Fibroblast of skin of scalp (primary cell): ENCODE measurements around the gene DAND5.
A peak's percentile ranks its signal among the peaks of the same experiment; 100 is the strongest.
"Not testable (repeated sequence)": the region's sequence is repeated elsewhere in the genome, so short reads cannot be mapped to it uniquely, and the experiment has no call there.

ENCODE experiments used
- DNase-seq: peaks from one replicate; pipeline ENCODE4 v3.0.0-alpha.2; 2013

The DAND5 gene

DNA sequence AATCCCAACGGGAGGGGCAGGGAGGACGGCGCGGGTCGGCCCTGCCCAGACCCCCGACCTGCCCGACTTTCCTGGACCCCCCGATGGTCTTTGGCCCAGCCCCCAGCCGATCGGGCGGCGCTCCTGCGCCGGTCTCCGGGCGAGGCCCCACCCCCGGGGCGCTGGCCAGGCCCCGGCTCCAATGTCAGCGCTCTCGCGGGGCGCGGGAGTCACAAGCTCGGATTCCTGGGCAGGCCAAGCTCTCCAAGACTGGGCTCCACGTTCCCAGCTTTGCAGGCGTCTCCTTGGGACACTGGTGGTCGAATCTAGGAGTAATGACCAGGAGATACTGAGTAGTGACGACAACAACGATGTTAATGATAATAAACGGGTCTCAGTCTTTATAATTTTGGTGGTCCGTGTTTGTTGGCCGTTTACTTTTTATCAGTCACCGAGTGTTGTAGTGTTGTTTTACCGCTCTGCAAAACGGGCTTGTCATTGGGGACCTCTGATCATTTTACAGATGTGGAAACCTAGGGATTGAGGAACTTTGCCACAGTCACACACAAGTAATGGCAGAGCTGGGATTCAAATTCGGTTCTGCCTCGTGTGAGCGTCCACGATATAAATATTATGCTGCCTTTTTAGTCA, 23.2 kb upstream of the DAND5 start:
- DNase-seq = peak; percentile 84

DNA sequence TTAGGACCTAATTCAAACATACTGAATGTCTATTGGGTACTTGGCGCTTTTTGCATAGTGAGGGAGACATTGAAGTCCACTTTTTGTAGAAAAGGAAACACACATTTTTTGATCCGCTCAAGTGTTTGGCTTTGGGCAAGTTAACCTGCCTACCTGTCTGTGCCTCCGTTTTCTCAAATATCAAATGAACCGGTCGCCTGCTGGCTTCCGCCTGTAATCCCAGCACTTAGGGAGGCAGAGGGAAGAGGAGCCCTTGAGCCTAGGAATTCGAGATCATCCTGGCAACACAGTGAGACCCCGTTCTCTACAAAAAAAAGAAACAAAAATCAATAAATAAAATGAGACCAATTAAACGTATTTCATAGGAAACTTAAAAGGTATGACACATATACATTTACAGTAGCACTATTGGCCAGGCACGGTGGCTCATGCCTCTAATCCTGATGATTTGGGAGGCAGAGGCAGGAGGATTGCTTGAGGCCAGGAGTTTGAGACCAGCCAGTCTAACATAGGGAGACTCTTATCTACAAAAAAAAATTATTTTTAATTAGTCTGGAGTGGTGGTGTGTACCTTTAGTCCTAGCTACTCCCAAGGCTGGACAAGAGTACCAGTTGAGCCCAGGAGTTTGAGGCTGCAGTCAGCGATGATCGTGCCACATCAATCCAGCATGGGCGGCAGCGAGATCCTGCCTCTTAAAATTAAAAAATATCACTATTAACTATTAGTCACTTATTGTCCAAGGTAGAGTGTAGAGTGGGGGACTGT, 22.5 kb upstream of the DAND5 start:
- DNase-seq = no peak

DNA sequence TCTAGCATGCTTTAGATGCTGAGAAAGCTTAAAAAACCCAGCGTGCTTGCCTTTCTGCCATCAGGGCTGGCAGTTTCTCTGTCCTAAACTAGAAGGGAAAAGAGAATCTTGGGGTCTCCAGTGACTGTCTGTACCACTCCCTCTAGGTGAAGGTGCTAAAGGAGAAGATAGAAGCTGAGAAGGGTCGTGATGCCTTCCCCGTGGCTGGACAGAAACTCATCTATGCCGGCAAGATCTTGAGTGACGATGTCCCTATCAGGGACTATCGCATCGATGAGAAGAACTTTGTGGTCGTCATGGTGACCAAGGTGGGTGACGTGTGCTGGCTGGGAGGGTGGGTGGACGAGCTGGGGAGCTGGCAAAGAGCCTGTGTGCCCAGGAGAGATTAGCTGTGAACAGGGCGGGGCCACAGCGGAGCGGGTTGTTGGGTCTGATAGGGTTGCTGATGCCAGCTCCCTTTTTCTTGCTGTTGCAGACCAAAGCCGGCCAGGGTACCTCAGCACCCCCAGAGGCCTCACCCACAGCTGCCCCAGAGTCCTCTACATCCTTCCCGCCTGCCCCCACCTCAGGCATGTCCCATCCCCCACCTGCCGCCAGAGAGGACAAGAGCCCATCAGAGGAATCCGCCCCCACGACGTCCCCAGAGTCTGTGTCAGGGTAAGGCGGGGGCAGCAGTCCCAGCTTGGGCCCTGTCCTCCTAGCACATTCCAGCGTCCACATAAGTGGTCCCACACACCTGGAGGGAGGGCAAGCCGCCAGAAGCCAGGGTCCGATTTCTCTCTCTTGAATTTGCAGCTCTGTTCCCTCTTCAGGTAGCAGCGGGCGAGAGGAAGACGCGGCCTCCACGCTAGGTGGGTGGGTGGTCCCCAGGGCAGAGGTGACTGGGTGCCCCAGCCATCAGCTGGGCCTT, 21.4 kb upstream of the DAND5 start:
- DNase-seq = no peak

- no peak for DNase-seq
Measured at GRCh38 chr19:12948612-12949362, 20.6 kb upstream of the DAND5 start.

DNA sequence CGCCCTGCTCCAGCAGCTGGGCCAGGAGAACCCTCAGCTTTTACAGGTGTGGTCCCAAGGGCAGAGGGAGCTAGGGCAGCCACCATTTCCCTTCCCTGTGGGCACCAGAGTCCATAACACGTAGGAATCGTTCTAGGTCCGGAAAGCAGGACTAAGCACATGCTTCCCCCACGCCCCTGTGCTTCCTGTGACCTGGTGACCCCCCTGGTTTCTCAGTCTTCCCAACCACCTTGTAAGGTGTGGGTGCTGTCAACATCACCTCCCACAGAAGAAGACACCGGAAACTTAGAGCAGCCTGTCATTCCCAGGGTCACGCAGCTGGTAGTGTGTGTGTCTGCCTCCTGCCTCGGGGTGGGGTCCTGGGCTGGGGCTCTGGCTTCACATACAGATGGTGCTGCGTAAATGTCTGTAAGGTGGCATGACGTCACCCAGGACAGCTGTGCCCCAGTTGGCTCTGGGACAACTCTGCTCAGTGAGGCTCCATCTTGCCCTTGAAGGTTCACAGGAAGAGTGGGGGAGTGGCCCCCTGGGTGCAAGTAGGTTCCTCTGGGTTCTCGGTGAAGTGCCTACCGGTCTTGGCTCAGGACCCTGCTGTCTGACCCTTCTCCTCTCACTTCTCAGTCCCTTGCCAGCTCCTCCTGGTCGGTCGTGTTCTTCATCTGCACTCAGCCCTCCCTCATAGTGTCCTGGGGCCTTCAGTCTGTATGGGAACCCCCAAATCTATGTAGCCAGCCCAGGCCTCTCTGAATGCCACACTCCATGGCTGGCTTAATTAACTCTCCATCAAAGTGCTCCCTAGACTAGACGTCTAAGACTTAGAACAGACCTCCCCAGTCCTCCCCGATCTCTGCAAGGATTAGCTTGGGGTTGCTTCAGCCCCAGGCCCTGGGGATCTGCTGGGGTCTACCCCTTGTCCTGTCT, 19.8 kb upstream of the DAND5 start:
- DNase-seq = no peak

DNA sequence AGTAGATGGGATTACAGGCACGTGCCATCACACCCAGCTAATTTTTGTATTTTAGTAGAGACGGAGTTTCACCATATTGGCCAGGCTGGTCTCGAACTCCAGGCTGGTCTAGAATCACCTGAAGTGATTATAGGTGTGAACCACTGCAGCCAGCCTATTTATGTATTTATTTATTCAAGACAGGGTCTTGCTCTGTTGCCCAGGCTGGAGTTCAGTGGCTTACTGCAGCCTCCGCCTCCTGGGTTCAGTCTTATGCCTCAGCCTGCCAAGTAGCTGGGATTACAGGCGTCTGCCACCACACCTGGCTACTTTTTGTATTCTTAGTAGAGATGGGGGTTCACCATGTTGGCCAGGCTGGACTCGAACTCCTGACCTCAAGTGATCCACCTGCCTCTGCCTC, 17.3 kb upstream of the DAND5 start:
- not testable (repeated sequence) for DNase-seq

DNA sequence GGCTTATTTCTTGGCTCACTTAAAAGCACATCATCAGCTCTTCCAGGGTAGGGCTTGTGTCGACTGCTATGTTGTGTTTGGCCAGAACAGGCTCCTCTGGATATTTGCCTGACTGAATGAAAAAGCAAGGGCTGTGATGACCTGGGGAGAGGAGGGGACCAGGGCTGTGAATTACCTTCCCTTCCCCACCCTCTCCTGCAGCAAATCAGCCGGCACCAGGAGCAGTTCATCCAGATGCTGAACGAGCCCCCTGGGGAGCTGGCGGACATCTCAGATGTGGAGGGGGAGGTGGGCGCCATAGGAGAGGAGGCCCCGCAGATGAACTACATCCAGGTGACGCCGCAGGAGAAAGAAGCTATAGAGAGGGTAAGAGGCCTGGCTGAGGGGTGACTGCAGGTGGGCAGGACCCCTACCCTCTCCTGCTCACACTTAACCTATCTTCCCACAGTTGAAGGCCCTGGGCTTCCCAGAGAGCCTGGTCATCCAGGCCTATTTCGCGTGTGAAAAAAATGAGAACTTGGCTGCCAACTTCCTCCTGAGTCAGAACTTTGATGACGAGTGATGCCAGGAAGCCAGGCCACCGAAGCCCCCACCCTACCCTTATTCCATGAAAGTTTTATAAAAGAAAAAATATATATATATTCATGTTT, 16.8 kb upstream of the DAND5 start:
- peak; percentile 83 for DNase-seq

- DNase-seq = no peak
Measured at GRCh38 chr19:12953138-12953798, 16.1 kb upstream of the DAND5 start.

- no peak for DNase-seq
Measured at GRCh38 chr19:12953799-12954611, 15.4 kb upstream of the DAND5 start.

- DNase-seq = no peak
Measured at GRCh38 chr19:12954612-12954962, 14.8 kb upstream of the DAND5 start.

DNA sequence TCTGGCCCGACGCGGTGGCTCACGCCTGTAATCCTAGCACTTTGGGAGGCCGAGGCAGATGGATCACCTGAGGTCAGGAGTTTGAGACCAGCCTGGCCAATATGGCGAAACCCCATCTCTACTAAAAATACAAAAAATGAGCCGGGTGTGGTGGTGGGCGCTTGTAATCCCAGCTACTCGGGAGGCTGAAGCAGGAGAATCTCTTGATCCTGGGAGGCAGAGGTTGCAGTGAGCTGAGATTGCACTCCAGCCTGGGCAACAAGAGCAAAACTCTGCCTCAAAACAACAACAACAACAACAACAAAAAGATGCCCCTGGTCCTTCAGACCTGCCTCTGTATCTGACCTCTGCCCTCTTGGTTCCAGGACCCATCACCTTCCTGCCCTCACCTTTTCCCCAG, 13.8 kb upstream of the DAND5 start:
- not testable (repeated sequence) for DNase-seq

- DNase-seq = no peak
Measured at GRCh38 chr19:12955996-12956395, 13.4 kb upstream of the DAND5 start.

DNA sequence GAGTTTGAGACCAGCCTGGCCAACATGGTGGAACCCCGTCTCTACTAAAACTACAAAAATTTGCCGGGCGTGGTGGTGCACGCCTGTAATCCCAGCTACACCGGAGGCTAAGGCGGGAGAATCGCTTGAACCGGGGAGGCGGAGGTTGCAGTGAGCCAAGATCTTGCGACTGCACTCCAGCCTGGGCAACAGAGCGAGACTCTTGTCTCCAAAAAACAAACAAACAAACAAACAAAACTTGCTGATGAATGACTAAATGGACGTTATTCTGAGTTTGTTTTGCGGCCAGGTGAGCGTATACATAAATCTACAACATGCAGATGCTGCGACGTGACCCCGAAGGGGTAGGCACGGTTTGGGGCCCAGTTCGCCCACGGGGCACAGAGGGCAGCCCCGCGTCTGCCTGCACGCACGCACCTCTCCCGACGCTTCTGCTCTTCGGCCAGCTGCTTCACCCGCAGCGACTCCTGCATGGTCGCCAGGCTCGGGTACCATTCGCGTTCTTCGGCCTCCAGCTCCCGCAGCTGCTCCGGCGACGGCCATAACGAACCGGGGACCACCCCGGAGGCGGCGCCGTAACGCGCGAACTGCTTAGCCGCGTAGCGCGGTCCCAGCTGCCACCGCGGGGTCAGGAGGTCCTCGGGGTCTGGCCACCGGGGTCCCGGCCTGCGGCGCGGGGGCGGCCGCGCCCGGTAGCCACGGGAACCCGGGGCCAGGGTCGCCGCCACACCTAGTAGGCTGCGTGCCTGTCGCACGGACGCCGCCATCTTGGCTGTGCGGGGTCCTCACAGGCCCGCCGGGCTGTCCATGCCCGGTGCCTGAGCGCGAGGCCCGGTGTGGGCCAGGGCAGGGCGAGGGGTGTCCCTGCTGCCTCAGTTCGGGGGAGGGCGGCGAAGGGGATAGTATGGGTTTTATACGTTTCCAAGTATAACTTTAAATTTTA, 12.7 kb upstream of the DAND5 start, which contains the start of gene GADD45GIP1:
GADD45GIP1 (minus strand) TSS at position 778 of the 943 bp plus-strand sequence; CDS start at position 767, 11 bp downstream.
- peak; percentile 85 for DNase-seq

GRCh38 chr19:12957389-12957952, 11.9 kb upstream of the DAND5 start:
- DNase-seq = not testable (repeated sequence)

- DNase-seq = no peak
Measured at GRCh38 chr19:12959481-12959880, 9.9 kb upstream of the DAND5 start.

- DNase-seq = peak; percentile 75
Measured at GRCh38 chr19:12965017-12965811, 4.2 kb upstream of the DAND5 start.

- no peak for DNase-seq
Measured at GRCh38 chr19:12965812-12966135, 3.6 kb upstream of the DAND5 start.
